Muscle of arm (tissue), 12 donors: ENCODE data around the gene PCK1. TPM values are rescaled to one million over a fixed set of nuclear protein-coding genes. Genes with fewer than 3 reads are reported as not detected.

Experiments used
- DNase-seq: peaks from one replicate; pipeline ENCODE4 v3.0.0-alpha.2; 2013
- polyA plus RNA-seq, 12 donors: library from polyadenylated mRNA; unstranded; fragments of 120-200 nt; gene quantifications; one replicate each; pipeline ENCODE4 v1.2.1, GENCODE V29; 2013; ENCODE audit not compliant: insufficient read length in 12 of 12

Gene PCK1
- polyA plus RNA-seq, 12 donors: 0.10 to 0.99 (median 0.16) TPM; not detected in 5

DNA sequence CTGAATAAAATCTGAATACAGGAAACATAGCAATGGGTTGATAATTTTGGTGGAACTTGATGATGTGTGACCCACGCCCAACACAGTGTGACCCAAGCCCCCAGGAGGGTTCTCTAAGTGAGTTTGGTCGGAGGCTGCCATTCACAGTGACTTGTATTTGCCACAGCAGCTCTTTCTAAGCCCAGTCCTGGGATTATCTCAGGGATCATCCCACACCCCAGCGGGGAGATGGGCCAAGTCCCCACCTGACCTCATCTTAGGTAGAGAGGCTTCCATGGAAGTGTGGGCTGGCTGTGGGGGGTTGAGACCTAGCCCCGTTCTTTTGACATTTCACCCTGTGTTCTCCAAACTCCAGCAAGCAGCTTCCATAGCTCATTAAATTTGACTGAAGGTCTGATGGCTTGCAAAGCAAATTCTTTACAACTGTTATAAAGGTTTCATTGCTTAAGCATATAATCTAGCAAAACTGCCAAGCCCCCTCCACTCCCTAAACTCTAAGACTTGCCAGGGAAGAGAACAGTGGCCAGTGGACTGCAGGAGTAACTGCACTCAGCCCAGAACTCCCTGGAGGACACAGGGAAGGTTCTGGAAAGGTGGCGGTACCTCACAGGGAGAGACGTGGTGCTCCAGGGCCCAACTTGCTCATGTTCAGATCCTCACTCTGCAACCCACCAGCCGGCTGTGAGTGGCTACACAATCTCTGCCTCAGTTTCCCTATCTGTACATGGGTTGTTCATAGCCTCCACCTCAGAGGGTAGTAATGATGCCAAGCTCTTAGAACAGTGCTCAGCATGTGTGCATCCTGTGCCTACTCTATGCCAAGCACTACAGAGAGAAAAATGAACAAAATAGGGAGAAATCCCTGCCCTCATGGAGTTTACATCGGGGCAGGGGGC is 1.0 kb upstream of the PCK1 start:
- no peak for DNase-seq

DNA sequence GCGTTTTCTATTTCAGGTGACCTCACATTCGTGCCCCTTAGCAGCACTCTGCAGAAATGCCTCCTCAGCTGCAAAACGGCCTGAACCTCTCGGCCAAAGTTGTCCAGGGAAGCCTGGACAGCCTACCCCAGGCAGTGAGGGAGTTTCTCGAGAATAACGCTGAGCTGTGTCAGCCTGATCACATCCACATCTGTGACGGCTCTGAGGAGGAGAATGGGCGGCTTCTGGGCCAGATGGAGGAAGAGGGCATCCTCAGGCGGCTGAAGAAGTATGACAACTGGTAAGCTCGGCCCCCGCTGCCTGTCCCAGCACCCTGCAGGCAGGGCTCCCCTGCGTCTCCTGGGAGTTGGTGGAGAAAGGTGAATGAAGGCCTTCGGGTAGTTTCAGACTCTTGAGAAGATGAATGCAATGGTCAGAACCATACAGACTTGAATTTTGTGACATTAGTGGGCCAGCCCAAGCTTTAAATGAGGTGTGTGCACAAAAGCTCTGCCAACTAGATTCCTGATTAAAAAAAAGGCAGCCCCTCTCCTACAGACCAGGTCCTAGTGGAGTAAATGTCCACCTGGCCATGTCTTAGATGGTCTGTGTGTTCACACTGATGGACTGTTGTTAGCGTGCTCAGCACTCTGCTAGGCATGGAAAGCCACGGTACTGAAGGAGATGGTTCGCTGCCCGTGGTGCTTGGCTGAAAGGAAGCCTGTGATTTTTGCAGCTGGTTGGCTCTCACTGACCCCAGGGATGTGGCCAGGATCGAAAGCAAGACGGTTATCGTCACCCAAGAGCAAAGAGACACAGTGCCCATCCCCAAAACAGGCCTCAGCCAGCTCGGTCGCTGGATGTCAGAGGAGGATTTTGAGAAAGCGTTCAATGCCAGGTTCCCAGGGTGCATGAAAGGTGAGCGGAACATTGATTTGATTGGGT is 708 bp downstream of the PCK1 start:
- DNase-seq: no peak

DNA sequence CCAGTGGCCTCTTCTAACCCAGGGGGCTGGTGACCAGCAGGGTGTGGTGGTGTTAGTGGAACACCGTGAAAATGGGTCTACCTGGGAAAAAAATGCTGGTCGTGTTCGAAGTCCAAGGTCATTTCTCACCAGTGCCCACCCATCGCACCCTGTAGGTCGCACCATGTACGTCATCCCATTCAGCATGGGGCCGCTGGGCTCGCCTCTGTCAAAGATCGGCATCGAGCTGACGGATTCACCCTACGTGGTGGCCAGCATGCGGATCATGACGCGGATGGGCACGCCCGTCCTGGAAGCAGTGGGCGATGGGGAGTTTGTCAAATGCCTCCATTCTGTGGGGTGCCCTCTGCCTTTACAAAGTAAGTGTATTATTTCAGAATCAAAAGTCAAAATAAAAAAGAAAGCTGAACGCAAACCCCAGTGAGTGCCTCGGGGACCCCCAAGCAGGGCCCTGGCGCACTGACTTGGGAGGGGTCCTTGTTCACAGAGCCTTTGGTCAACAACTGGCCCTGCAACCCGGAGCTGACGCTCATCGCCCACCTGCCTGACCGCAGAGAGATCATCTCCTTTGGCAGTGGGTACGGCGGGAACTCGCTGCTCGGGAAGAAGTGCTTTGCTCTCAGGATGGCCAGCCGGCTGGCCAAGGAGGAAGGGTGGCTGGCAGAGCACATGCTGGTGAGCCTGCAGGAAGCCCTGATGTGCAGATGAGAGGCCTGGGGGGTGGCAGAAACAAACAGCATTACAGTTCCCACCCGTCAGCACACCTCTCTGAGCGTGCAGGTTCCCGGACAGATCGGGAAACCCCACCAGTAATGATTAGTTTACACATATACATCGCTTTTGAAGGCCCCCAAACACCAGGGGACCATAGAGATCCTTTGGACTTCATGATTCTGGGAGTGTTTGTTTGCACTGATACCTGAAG is 1.9 kb downstream of the PCK1 start:
- DNase-seq: no peak

- no peak for DNase-seq
These were observed 2.6 kb downstream of the PCK1 start for GRCh38 chr20:57563522-57563921.

- no peak for DNase-seq
These were observed 3.4 kb downstream of the PCK1 start for GRCh38 chr20:57564180-57564802.

GRCh38 chr20:57564951-57565642 is 4.2 kb downstream of the PCK1 start:
- DNase-seq: no peak

DNA sequence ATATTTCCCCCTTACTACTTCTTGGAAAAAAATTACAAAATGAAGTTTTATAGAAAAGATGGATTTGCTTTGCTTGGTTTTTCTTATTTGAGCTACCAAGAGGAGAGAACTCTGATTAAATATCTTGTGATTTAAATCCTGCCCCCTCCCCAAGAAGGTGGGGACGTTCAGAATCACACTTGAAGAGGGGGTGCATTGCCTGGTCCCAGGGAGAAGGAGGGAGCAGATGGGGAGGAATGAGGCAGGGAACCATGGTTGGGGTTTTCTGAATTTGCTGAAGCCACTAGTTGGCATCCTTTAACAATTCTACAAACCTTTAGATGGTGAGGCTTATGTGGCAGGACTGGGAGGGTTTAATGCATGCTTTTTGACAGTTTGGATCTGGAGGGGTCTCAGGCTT is 5.5 kb downstream of the PCK1 start:
- no peak for DNase-seq

- DNase-seq: no peak
These were observed 6.0 kb downstream of the PCK1 start for GRCh38 chr20:57566803-57567459.

DNA sequence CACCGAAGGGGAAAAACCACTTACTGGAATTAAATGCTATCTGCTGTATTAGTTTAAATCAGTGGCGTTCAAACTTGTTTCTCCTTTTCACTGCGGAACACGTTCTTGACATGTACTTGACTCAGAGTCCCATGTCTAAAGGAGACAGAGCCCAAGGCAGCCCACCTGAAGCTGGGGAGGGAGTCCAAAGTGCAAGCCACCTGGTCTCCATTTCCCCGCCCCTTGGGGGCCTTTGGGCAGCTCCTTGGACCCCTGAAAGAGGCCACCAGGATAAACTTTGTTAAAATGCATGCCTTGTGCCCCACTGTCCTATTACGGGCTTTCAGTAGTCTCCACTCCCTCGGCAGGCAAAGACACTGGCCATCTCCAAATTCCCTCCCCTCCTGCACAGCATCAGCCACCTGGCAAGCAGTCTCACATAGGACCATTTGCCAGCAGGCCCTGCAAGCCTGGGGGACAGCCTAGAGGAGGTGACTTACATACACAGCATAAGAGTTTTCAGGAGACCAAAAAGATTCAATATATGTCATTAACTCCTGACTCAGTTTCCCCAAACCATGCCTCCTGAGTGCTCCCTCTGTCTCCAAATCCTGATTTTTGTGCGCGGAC is 6.7 kb downstream of the PCK1 start:
- no peak for DNase-seq

GRCh38 chr20:57568088-57568896 is 7.4 kb downstream of the PCK1 start:
- no peak for DNase-seq

DNA sequence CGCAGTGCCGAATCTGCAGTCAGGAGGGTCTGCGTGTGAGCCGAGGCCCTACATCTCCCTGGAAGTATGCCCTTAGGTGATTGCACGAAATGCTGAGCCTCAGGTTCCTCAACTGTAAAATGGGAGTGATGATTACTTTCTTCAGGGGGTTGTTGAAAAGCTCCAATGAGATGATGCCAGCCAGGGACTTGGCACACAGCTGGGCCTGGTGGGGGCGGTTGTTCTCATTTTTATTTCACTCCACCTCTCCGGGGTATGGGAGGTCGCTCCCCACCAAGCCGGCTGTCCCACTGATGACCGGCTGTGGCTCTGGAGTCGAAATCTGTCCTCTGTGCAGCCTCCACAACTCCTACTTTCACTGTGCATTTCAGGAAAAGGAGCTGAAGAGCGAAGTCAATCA is 8.1 kb downstream of the PCK1 start:
- DNase-seq: no peak

GRCh38 chr20:57570145-57570850 is 9.4 kb downstream of the PCK1 start:
- DNase-seq: no peak

DNA sequence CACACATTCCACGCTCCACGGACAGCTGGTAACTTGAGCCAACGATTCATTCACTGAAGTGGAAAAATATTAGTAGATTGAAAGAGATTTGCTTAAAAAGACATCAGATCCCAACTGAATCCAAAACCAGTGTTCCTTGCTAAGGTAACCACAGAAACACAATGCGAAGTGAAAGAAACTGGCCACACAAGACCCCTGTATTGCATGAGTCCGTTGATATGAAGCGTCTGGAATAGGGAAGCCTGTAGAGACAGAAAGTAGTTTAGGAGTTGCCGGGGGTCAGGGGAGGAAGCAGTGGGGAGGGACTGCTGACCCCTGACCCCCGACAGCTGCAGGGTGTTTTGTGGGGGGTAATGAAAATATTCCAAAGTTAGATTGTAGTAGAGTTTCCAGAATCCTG is 10.0 kb downstream of the PCK1 start:
- DNase-seq: no peak

DNA sequence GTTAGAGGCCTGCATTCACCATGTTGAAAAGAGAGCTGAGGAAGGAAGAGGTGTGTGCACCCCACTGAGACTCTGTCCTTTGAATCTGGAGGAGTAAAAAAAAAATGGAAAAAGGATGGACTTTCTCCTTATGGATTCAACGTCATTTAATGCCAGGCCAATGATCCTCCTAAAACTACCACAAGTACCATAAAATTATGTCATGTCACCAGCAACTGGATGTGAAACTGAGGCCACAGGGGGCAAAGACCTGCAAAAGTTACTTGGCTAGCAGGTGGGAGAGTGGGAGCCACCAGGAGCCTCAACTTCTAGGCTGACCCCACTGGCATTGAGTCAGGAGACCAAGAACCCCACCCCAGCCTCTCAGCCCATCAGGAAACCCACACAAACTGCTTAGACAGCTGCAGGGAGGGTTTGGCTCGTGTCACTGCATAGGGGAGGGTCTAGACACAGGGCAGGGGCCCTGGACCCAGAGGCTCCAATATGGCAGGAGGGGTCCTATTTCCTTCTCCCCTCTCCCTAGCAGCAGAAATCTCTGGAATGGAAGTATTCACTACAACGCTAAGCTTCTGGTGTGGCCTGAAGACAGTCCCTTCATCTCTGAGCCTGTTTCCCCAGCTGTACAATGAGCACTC is 11.0 kb downstream of the PCK1 start:
- DNase-seq: no peak

DNA sequence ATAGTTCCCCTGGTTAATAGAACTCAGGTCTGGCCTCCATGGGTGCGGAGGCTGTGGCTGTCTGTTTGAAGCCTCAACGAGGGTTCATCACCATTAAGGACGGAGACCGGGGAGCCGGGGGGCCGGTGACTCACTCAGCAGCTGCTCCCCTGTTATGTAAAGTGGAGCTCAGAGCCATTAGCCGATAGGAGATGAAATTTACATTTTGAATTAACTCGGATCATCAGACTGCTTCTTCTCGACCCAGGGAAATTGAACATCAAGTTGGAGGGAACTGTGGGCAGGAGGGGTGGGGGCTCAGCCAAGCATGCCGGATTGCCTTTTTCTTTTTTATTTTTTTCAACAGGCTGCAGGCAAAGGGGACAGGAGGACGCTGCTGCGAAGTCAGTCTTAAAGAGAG is 12.3 kb downstream of the PCK1 start:
- no peak for DNase-seq

DNA sequence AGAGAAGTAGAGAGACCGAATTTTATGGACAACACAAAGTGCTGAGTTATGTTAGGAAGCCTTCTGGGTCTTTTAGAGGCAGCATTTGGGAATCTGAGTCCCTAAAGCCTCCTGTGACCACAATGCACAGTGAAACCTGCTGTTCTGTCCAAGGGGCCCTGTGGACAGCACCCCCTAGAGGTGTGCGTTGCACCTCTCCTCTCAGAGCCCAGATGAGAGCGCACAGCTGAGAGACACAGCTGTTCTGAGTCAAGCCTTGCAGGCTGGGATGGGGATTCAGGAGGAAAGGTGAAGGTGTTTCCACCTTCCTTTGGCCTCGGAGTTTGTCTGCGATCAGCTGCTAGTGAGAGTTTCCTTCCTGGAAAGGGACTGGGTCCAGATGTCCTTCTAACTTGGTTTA is 13.0 kb downstream of the PCK1 start:
- no peak for DNase-seq

DNA sequence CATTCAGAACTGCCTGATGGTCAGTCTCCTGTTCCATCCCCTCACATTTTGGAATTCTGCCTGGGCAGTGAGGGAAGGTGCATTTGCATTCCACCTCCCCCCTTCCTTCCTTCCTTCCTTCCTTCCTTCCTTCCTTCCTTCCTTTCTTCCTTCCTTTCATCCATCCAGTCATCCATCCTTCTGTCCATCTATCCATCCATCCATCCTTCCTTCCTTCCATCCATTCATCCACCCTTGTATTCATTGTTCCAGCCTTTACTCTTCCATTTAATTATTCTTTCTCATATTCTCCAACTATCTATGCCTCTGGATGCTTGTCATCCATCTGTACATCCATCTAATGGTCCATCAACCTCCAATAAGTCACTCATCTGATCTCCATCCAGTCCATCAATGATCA is 14.0 kb downstream of the PCK1 start:
- no peak for DNase-seq

DNA sequence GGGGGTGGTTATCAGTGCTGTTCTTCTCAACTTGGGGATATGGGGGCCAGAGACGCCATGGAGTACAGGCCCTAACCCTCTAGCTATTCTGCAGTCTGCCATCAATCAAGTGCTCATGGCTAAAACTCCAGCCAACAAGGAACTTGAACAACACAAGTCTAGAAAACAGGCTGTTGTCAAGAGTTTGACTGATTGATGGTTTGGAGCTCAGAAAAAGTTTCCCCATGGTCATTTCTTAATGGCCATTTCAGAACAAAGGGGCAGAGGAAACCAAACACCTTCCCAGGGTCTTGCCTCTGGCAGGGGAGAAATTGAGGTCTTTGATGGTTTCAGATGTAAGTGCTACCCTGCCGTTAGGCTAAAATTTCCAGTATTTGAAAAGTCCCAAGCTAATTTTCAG is 15.1 kb downstream of the PCK1 start:
- no peak for DNase-seq
